H1 (cell line): ENCODE measurements around the gene ABCC9. TPM values are rescaled to one million over a fixed set of nuclear protein-coding genes. Genes with fewer than 3 reads are reported as not detected.

ENCODE experiments used
- CTCF ChIA-PET: fragments of 300-600 bp; sonication (Branson Sonifier 250); formaldehyde crosslinking; loops from one replicate; lab custom pipeline; 2021; ENCODE audit not compliant: partially characterized antibody; lab: Charles Lee
- POLR2A ChIA-PET: fragments of 300-600 bp; sonication (Branson Sonifier 250); formaldehyde crosslinking; loops from one replicate; lab custom pipeline; 2021; ENCODE audit warnings: inconsistent platforms; ENCODE audit not compliant: partially characterized antibody; lab: Charles Lee
- DNase-seq, 2 experiments: peaks; one replicate each; pipeline versions ENCODE4 v3.0.0 to v3.0.0-alpha.2; 2010 to 2022; ENCODE audit warnings: low spot score in 2 of 2, low read depth in 1 of 2, mixed read lengths in 1 of 2
- FAIRE-seq: peaks from 2 replicates; lab custom pipeline; 2011; peaks lifted over from hg19 to GRCh38; lab: Jason Lieb, UNC
- H2AFZ ChIP-seq: 2 replicates; pipeline ENCODE4 v1.8.1; 2012; ENCODE audit warnings: low read length, inconsistent platforms
- H2AK5ac ChIP-seq: 2 replicates; pipeline ENCODE4 v1.6.1; 2013; ENCODE audit warnings: low read depth, low read length
- H2BK120ac ChIP-seq: replicated peaks from 2 replicates; pipeline ENCODE3; 2013; ENCODE audit warnings: low read depth, low read length, inconsistent platforms
- H2BK12ac ChIP-seq: 2 replicates; pipeline ENCODE4 v1.6.1; 2013; ENCODE audit warnings: low read depth, low read length
- H2BK15ac ChIP-seq: 2 replicates; pipeline ENCODE4 v1.6.1; 2013; ENCODE audit warnings: low read length
- H2BK20ac ChIP-seq: 2 replicates; pipeline ENCODE4 v1.6.1; 2013; ENCODE audit warnings: low read length
- H2BK5ac ChIP-seq: 2 replicates; pipeline ENCODE4 v1.6.1; 2013; ENCODE audit warnings: low read depth, low read length
- H3K14ac ChIP-seq: 2 replicates; pipeline ENCODE4 v1.6.1; 2013; ENCODE audit warnings: inconsistent platforms; ENCODE audit not compliant: insufficient read length
- H3K18ac ChIP-seq: 2 replicates; pipeline ENCODE4 v1.6.1; 2013; ENCODE audit warnings: low read length; ENCODE audit errors: extremely low read depth
- H3K23ac ChIP-seq: 2 replicates; pipeline ENCODE4 v1.6.1; 2013; ENCODE audit warnings: inconsistent platforms; ENCODE audit not compliant: insufficient read length
- H3K23me2 ChIP-seq: 2 replicates; pipeline ENCODE4 v1.6.1; 2013; ENCODE audit warnings: low read depth, low read length
- H3K27ac ChIP-seq: 2 replicates; pipeline ENCODE4 v1.6.1; 2011; ENCODE audit warnings: low read depth, low read length, inconsistent platforms
- H3K27me3 ChIP-seq, 4 experiments: replicated peaks in 1 of 4; 1 replicate in 1 of 4; 2 replicates in 3 of 4; pipeline versions ENCODE4 v1.6.1 to v1.8.1; 2011 to 2013; ENCODE audit warnings: low read length in 3 of 4, mild to moderate bottlenecking in 3 of 4, inconsistent platforms in 2 of 4, mixed read lengths in 2 of 4, moderate library complexity in 1 of 4; ENCODE audit not compliant: control insufficient read depth in 3 of 4, insufficient read depth in 3 of 4; ENCODE audit errors: extremely low read depth in 1 of 4
- H3K36me3 ChIP-seq, 4 experiments: 2 replicates each; pipeline versions ENCODE4 v1.6.1 to v1.8.1; 2011 to 2013; ENCODE audit warnings: mild to moderate bottlenecking in 4 of 4, low read length in 3 of 4, moderate library complexity in 2 of 4, control low read depth in 1 of 4, inconsistent platforms in 1 of 4; ENCODE audit not compliant: insufficient read depth in 4 of 4, control insufficient read depth in 2 of 4
- H3K4ac ChIP-seq: replicated peaks from 2 replicates; pipeline ENCODE3; 2013; ENCODE audit warnings: low read length, low read depth, mixed read lengths, inconsistent platforms; ENCODE audit not compliant: insufficient read length
- H3K4me1 ChIP-seq, 4 experiments: replicated peaks in 1 of 4; 1 replicate in 1 of 4; 2 replicates in 3 of 4; pipeline versions ENCODE4 v1.6.1 to v1.8.1; 2011 to 2013; ENCODE audit warnings: low read length in 3 of 4, inconsistent platforms in 2 of 4, mixed read lengths in 1 of 4; ENCODE audit not compliant: insufficient read depth in 4 of 4, control insufficient read depth in 3 of 4
- H3K4me2 ChIP-seq, 2 experiments: 2 replicates each; pipeline versions ENCODE4 v1.6.1 to v1.8.1; 2011 to 2013; ENCODE audit warnings: low read depth in 2 of 2, low read length in 2 of 2, control low read depth in 1 of 2, inconsistent platforms in 1 of 2, mild to moderate bottlenecking in 1 of 2; ENCODE audit not compliant: insufficient read depth in 1 of 2
- H3K4me3 ChIP-seq, 4 experiments: fragments of 200-600, 300-600 bp in 1 of 4; sonication (generic), shearing (Covaris generic), sonication (Bioruptor Twin) in 1 of 4; 2 replicates each; pipeline versions ENCODE4 v1.5.1 to v1.8.1; 2011 to 2016; ENCODE audit warnings: low read length in 4 of 4, low read depth in 3 of 4, control low read depth in 2 of 4, inconsistent platforms in 2 of 4, mild to moderate bottlenecking in 2 of 4, mixed read lengths in 1 of 4, moderate library complexity in 1 of 4; ENCODE audit not compliant: insufficient read depth in 2 of 4; ENCODE audit errors: extremely low read depth in 1 of 4
- H3K56ac ChIP-seq: replicated peaks from 2 replicates; pipeline ENCODE3; 2013; ENCODE audit warnings: low read depth, mild to moderate bottlenecking, mixed read lengths, low read length, inconsistent platforms; ENCODE audit not compliant: insufficient read length
- H3K79me1 ChIP-seq: 2 replicates; pipeline ENCODE4 v1.6.1; 2013; ENCODE audit warnings: low read depth, low read length, control low read depth
- H3K79me2 ChIP-seq, 2 experiments: 2 replicates each; pipeline versions ENCODE4 v1.6.1 to v1.8.1; 2012 to 2013; ENCODE audit warnings: low read length in 2 of 2, mild to moderate bottlenecking in 2 of 2, inconsistent platforms in 1 of 2; ENCODE audit not compliant: insufficient read depth in 2 of 2, control insufficient read depth in 1 of 2
- H3K9ac ChIP-seq, 4 experiments: replicated peaks in 1 of 4; 1 replicate in 1 of 4; 2 replicates in 3 of 4; pipeline versions ENCODE4 v1.6.1 to v1.8.1; 2011 to 2013; ENCODE audit warnings: low read depth in 3 of 4, low read length in 3 of 4, control low read depth in 2 of 4, mild to moderate bottlenecking in 2 of 4, moderate library complexity in 2 of 4, inconsistent platforms in 1 of 4; ENCODE audit errors: extremely low read depth in 1 of 4
- H3K9me3 ChIP-seq, 2 experiments: 2 replicates each; pipeline versions ENCODE4 v1.6.1 to v1.8.1; 2012 to 2013; ENCODE audit warnings: mild to moderate bottlenecking in 2 of 2, moderate library complexity in 2 of 2, control low read depth in 1 of 2, inconsistent platforms in 1 of 2, low read depth in 1 of 2, low read length in 1 of 2, mixed read lengths in 1 of 2; ENCODE audit not compliant: insufficient read depth in 2 of 2
- H4K20me1 ChIP-seq, 2 experiments: replicated peaks in 1 of 2; 2 replicates each; pipeline versions ENCODE3 to v1.8.1; 2011 to 2013; ENCODE audit warnings: inconsistent platforms in 2 of 2, low read length in 2 of 2, mild to moderate bottlenecking in 1 of 2; ENCODE audit not compliant: insufficient read depth in 2 of 2, control insufficient read depth in 1 of 2
- H4K5ac ChIP-seq: 2 replicates; pipeline ENCODE4 v1.6.1; 2013; ENCODE audit warnings: low read length, low read depth, mixed read lengths, inconsistent platforms; ENCODE audit not compliant: insufficient read length
- H4K8ac ChIP-seq: 2 replicates; pipeline ENCODE4 v1.8.0; 2013; ENCODE audit warnings: mild to moderate bottlenecking, moderate library complexity, low read length, inconsistent platforms; ENCODE audit not compliant: insufficient read depth; ENCODE audit errors: extremely low read depth
- H4K91ac ChIP-seq: replicated peaks from 2 replicates; pipeline ENCODE3; 2013; ENCODE audit warnings: low read length, mixed read lengths, inconsistent platforms; ENCODE audit not compliant: insufficient read length
- GABPA ChIP-seq: IDR thresholded peaks from 2 replicates; pipeline ENCODE4 v1.6.1; 2011; ENCODE audit warnings: mild to moderate bottlenecking, low read length, moderate library complexity, borderline replicate concordance; ENCODE audit not compliant: insufficient read depth
- POLR2A ChIP-seq, 2 experiments: IDR thresholded peaks; 1 replicate in 1 of 2; 2 replicates in 1 of 2; pipeline ENCODE4 v1.6.1; 2011; ENCODE audit warnings: low read depth in 2 of 2, low read length in 2 of 2, mild to moderate bottlenecking in 2 of 2; ENCODE audit errors: control extremely low read depth in 1 of 2
- polyA plus RNA-seq, 7 experiments: library from polyadenylated mRNA; depleted of rRNA in 3 of 7; stranded (reverse) in 5 of 7; unstranded in 2 of 7; fragments of >200 nt in 5 of 7; fragments of 200-250 nt in 2 of 7; gene quantifications; 1 replicate in 5 of 7; 2 replicates in 1 of 7; 4 replicates in 1 of 7; pipeline versions ENCODE4 v1.2.1 to v1.2.3, GENCODE V29; 2011 to 2013; ENCODE audit warnings: missing spikeins in 2 of 7, mixed read lengths in 2 of 7
- total RNA-seq: library from RNA; stranded (reverse); fragmentation: NEBNext Ultra II Directional; extraction: Animal tissue kit (Norgen Biotek cat#: 25700); gene quantifications from 2 replicates; pipeline ENCODE4 v1.2.1, GENCODE V29; 2021

Gene ABCC9
- total and polyA plus RNA-seq, 2 of the 8 experiments (the other 6 are each of a cell fraction or from before 2014, with no cell fraction given), result under 0.01 TPM; not detected in 1

- H2AK5ac ChIP-seq, result no peak overlapping the region
- no peak overlapping the region for H2AFZ ChIP-seq
- no peaks in the 10 kb centered on the region for H3K23me2 ChIP-seq
- no peak overlapping the region for H3K56ac ChIP-seq
- H3K27me3 ChIP-seq, result no peaks in the 10 kb centered on the region
- no peak overlapping the region for H2BK5ac ChIP-seq
- no peak for DNase-seq
- no peak overlapping the region for H2BK12ac ChIP-seq
- H3K79me1 ChIP-seq, result no peaks in the 10 kb centered on the region
- no peak overlapping the region for H2BK15ac ChIP-seq
- H2BK20ac ChIP-seq, result no peak overlapping the region
- no peaks in the 10 kb centered on the region for H3K79me2 ChIP-seq
- H4K5ac ChIP-seq, result no peak overlapping the region
- CTCF ChIA-PET, result no interaction called here
- H3K4me2 ChIP-seq, result no peak overlapping the region
- no peak overlapping the region for H3K4me3 ChIP-seq
- POLR2A ChIA-PET, result no interaction called here
- TF ChIP-seq POLR2A (IDR thresholded peaks at IDR 0.05; ENCODE audit: control extremely low read depth in 1 of 2, low read depth in 2 of 2, low read length in 2 of 2) (no peak), GABPA (no peak)
- no peaks in the 10 kb centered on the region for H3K4me1 ChIP-seq
- no peak overlapping the region for H3K14ac ChIP-seq
- no peak overlapping the region for H4K91ac ChIP-seq
- H3K23ac ChIP-seq, result no peak overlapping the region
- no peak overlapping the region for H3K18ac ChIP-seq
- no peak overlapping the region for H2BK120ac ChIP-seq
- no peak for FAIRE-seq
- no peaks in the 10 kb centered on the region for H3K9me3 ChIP-seq
- no peak overlapping the region for H3K9ac ChIP-seq
- no peak overlapping the region for H4K8ac ChIP-seq
- H3K27ac ChIP-seq, result no peak overlapping the region
- H3K4ac ChIP-seq, result no peak overlapping the region
- no peaks in the 10 kb centered on the region for H3K36me3 ChIP-seq
- peaks cover 0 to 1% of the 10 kb centered on the region in 2 experiments for H4K20me1 ChIP-seq
Measured at GRCh38 chr12:21819678-21820077, 121.5 kb downstream of the ABCC9 start.
